ENCODE measurements around the gene GPER1. TPM values are rescaled to one million over a fixed set of nuclear protein-coding genes. Genes with fewer than 3 reads are reported as not detected.

The GPER1 gene
- total RNA-seq, 1 experiment from 2014 or later: 0.28 TPM

GRCh38 chr7:1096156-1097119, 8.5 kb downstream of the GPER1 start:
- Mint-ChIP-seq H3K4me3 (ENCODE audit: unreplicated experiment) (no peak overlapping the region), H3K27me3 (ENCODE audit: insufficient read depth, unreplicated experiment) (no peaks in the 10 kb centered on the region), H3K9me3 (ENCODE audit: unreplicated experiment) (no peaks in the 10 kb centered on the region), H3K36me3 (ENCODE audit: insufficient read depth, unreplicated experiment) (peaks cover 8% of the 10 kb centered on the region), H3K4me1 (ENCODE audit: insufficient read depth, unreplicated experiment) (peaks cover 4% of the 10 kb centered on the region), H3K27ac (ENCODE audit: low read depth, unreplicated experiment) (no peak overlapping the region)
- no peak for DNase-seq (ENCODE audit: unreplicated experiment)
- ChIA-PET POLR2A (no interaction called here), CTCF (interaction anchor here (0.7 to 1.8 kb wide), 3 partner anchors 9 to 614 kb away, joined by 3 to 7 read pairs (median 4); partner anchors contain the start of gene GPER1)
- intact Hi-C loops (cut with micrococcal nuclease): no loop called here
- no peak for TF ChIP-seq CTCF (IDR thresholded peaks at IDR 0.05; ENCODE audit: unreplicated experiment)
- no TSS peak for BruUV-seq (replicated peaks)

- ChIA-PET CTCF (interaction anchor here (1.8 kb wide), 1 partner anchor 11 kb away, joined by 7 read pairs; no protein-coding TSS in a partner anchor), POLR2A (no interaction called here)
- no peaks in the 10 kb centered on the region for H3K4me1 Mint-ChIP-seq (ENCODE audit: insufficient read depth, unreplicated experiment)
- no peak overlapping the region for H3K27ac Mint-ChIP-seq (ENCODE audit: low read depth, unreplicated experiment)
- no TSS peak for BruUV-seq (replicated peaks)
- no peak overlapping the region for H3K4me3 Mint-ChIP-seq (ENCODE audit: unreplicated experiment)
- no peaks in the 10 kb centered on the region for H3K27me3 Mint-ChIP-seq (ENCODE audit: insufficient read depth, unreplicated experiment)
- no peaks in the 10 kb centered on the region for H3K9me3 Mint-ChIP-seq (ENCODE audit: unreplicated experiment)
- DNase-seq (ENCODE audit: unreplicated experiment): no peak
- intact Hi-C loops (cut with micrococcal nuclease): no loop called here
- TF ChIP-seq CTCF (IDR thresholded peaks at IDR 0.05; ENCODE audit: unreplicated experiment): no peak
- peaks cover 8% of the 10 kb centered on the region for H3K36me3 Mint-ChIP-seq (ENCODE audit: insufficient read depth, unreplicated experiment)
Observed at GRCh38 chr7:1097120-1097504, 9.2 kb downstream of the GPER1 start.

GRCh38 chr7:1098243-1099153, 10.6 kb downstream of the GPER1 start:
- no peaks in the 10 kb centered on the region for H3K4me1 Mint-ChIP-seq (ENCODE audit: insufficient read depth, unreplicated experiment)
- CTCF ChIA-PET: interaction anchor here (1.0 to 1.2 kb wide), 2 partner anchors 12 to 105 kb away, joined by 3 to 7 read pairs; no protein-coding TSS in a partner anchor

More at GRCh38 chr7:1098243-1099153, 10.6 kb downstream of the GPER1 start:
- DNase-seq (ENCODE audit: unreplicated experiment): no peak
- H3K4me3 Mint-ChIP-seq (ENCODE audit: unreplicated experiment): no peak overlapping the region
- no peaks in the 10 kb centered on the region for H3K9me3 Mint-ChIP-seq (ENCODE audit: unreplicated experiment)
- TF ChIP-seq CTCF (IDR thresholded peaks at IDR 0.05; ENCODE audit: unreplicated experiment): no peak
- no peak overlapping the region for H3K27ac Mint-ChIP-seq (ENCODE audit: low read depth, unreplicated experiment)
- intact Hi-C loops (cut with micrococcal nuclease): no loop called here
- no peaks in the 10 kb centered on the region for H3K27me3 Mint-ChIP-seq (ENCODE audit: insufficient read depth, unreplicated experiment)
- H3K36me3 Mint-ChIP-seq (ENCODE audit: insufficient read depth, unreplicated experiment): peaks cover 20% of the 10 kb centered on the region
- POLR2A ChIA-PET: no interaction called here
- BruUV-seq (replicated peaks): no TSS peak

All from MCF 10A (cell line).